ENCODE measurements around the gene PTPRD. TPM values are rescaled to one million over a fixed set of nuclear protein-coding genes. Genes with fewer than 3 reads are reported as not detected.

Gene PTPRD
- total RNA-seq, 1 donor from 2014 or later = 30.8 TPM

- Histone ChIP-seq H3K9me3 (no peaks in the 10 kb centered on the region), H3K4me1 (no peaks in the 10 kb centered on the region), H3K36me3 (no peaks in the 10 kb centered on the region), H3K4me3 (no peak overlapping the region), H3K27me3 (no peaks in the 10 kb centered on the region), H3K27ac (no peak overlapping the region)
- TF ChIP-seq CTCF (IDR thresholded peaks at IDR 0.05) = no peak
- intact Hi-C loops (cut with DNase I) = no loop called here
- ATAC-seq (no peak), DNase-seq (no peak)
Measured at GRCh38 chr9:10173561-10173960, 439.2 kb downstream of the PTPRD start.

DNA sequence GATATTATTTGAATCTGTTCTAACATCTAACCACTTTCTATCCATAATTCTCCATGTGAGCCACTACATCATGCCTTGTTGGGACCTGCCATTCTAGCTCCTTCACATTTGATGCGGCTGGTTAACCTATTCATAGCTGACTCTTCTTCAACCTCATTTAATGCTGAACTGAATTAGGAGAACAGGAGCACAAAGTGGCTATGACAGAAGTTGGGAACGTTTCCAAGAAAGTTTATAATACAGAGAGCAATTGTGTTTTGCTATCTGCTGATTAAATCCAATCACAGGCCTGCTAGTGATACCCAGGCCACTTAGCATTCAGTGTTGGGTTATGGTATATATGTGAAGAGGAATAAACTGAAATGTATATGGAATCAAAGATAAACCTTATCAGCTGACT lies 440.3 kb downstream of the PTPRD start:
- no peaks in the 10 kb centered on the region for H3K27me3 ChIP-seq
- TF ChIP-seq CTCF (IDR thresholded peaks at IDR 0.05) = no peak
- no peak for DNase-seq
- no peak for ATAC-seq
- no peak overlapping the region for H3K27ac ChIP-seq
- no peak overlapping the region for H3K4me3 ChIP-seq
- no peaks in the 10 kb centered on the region for H3K36me3 ChIP-seq
- intact Hi-C loops (cut with DNase I) = no loop called here
- H3K9me3 ChIP-seq = no peaks in the 10 kb centered on the region
- no peaks in the 10 kb centered on the region for H3K4me1 ChIP-seq

- no peak overlapping the region for H3K4me3 ChIP-seq
- intact Hi-C loops (cut with DNase I) = no loop called here
- H3K36me3 ChIP-seq = no peaks in the 10 kb centered on the region
- H3K9me3 ChIP-seq = no peaks in the 10 kb centered on the region
- no peaks in the 10 kb centered on the region for H3K4me1 ChIP-seq
- no peak for TF ChIP-seq CTCF (IDR thresholded peaks at IDR 0.05)
- no peaks in the 10 kb centered on the region for H3K27me3 ChIP-seq
- no peak overlapping the region for H3K27ac ChIP-seq
- no peak for DNase-seq
- no peak for ATAC-seq
Measured at GRCh38 chr9:10168241-10168640, 444.6 kb downstream of the PTPRD start.

DNA sequence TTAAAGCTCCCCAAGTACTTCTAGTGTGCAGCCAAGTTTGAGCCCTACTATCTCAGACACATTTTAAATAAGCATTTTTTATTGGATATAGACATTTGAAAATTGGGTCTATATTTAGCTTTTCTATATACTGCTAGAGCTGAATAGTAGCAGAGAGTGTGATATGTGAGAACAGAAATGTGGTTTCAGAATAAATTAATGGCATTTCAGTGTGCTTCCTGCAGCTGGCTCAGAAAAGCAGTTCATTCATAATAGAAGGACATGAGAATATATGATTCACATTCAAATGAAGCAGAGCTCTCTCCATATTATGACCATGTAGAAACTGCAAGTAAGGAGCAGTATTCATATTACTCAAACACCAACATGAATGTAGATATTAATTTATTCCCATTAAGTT lies 464.0 kb downstream of the PTPRD start:
- H3K27me3 ChIP-seq = no peaks in the 10 kb centered on the region
- H3K36me3 ChIP-seq = no peaks in the 10 kb centered on the region
- no peaks in the 10 kb centered on the region for H3K9me3 ChIP-seq
- intact Hi-C loops (cut with DNase I) = no loop called here
- DNase-seq (no peak), ATAC-seq (no peak)
- no peak overlapping the region for H3K4me3 ChIP-seq
- no peak overlapping the region for H3K27ac ChIP-seq
- H3K4me1 ChIP-seq = no peaks in the 10 kb centered on the region
- no peak for TF ChIP-seq CTCF (IDR thresholded peaks at IDR 0.05)

DNA sequence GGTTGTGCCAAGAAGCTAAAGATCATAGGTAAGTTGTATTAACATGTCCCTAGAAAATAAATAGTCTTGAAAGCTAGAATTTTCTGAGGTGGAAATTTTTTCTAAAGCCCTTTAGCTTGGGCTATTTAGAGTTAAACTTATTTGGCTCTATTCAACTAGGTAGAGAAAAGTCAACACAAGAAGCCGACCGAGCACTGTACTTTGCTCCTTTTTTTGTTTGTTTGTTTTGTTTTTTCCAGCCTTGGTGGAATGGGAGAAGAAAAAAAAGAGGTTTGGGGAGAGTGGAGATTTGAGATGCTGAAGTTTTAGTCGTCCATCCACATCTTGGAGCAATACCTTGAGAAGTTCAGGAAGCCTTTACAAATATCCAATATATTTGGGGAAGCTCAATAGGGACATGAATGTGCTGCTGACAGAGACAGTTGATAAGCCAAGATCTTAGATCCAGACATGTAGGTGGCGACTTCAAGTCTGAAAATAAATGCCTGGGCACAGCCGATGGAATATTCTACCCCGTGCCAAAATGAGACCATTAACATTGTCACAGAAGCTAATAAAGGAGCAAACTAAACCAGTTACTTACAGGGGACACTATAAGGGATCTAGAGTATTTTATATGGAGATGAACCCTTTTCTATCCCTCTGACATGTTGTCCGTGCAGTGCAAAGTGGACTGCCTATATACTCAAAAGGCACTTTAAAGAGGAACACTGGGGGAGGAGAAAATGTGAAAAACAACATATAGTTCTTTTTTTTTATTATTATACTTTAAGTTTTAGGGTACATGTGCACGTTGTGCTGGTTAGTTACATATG lies 466.1 kb downstream of the PTPRD start:
- TF ChIP-seq CTCF (IDR thresholded peaks at IDR 0.05) = no peak
- DNase-seq = no peak
- Histone ChIP-seq H3K9me3 (no peaks in the 10 kb centered on the region), H3K36me3 (no peaks in the 10 kb centered on the region), H3K27ac (no peak overlapping the region), H3K27me3 (no peaks in the 10 kb centered on the region), H3K4me3 (no peak overlapping the region), H3K4me1 (no peaks in the 10 kb centered on the region)
- intact Hi-C loops (cut with DNase I) = no loop called here
- ATAC-seq = no peak
